VCaP (cell line): ENCODE results near the gene NEURL2.

Experiments
- H3K27ac ChIP-seq: fragments of 450-650 bp; 2 replicates; pipeline ENCODE4 v1.5.1; 2017
- TF ChIP-seq, protein P1 (sequence below): fragments of 450-650 bp; conservative IDR thresholded peaks from 2 replicates; pipeline ENCODE4 v1.5.1; 2017; ENCODE audit warnings: mild to moderate bottlenecking, moderate library complexity

NEURL2 gene

DNA sequence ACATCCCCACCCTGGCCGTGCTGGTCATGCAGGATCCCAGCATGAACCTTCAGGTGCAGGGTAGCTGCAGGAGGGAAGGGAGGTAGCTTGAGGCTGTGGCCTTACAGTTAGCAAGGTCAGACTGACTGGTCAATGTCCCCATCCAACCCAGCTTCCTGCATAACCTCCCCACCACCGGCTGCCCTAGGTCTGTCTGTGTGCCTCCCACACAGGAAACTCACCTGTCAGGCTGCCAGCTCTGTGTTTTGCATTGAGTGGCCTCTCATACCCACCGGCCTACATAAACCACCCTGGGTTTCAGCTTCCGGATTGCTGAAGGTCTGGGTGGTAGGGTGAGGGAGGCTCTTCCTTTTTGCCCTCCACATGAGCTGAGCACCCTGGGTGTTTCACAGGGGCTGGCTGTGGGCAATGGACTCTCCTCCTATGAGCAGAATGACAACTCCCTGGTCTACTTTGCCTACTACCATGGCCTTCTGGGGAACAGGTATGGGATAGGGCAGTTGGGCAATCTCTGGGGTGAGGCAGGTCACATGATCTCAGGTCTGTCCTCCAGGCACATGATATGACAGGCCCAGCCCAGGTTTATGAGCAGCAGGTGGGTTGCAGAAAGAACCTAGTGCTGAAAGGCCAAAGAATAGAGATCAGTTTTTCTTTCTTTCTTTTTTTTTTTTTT is 2.0 kb upstream of the NEURL2 start:
- H3K27ac ChIP-seq: no peak overlapping the region

DNA sequence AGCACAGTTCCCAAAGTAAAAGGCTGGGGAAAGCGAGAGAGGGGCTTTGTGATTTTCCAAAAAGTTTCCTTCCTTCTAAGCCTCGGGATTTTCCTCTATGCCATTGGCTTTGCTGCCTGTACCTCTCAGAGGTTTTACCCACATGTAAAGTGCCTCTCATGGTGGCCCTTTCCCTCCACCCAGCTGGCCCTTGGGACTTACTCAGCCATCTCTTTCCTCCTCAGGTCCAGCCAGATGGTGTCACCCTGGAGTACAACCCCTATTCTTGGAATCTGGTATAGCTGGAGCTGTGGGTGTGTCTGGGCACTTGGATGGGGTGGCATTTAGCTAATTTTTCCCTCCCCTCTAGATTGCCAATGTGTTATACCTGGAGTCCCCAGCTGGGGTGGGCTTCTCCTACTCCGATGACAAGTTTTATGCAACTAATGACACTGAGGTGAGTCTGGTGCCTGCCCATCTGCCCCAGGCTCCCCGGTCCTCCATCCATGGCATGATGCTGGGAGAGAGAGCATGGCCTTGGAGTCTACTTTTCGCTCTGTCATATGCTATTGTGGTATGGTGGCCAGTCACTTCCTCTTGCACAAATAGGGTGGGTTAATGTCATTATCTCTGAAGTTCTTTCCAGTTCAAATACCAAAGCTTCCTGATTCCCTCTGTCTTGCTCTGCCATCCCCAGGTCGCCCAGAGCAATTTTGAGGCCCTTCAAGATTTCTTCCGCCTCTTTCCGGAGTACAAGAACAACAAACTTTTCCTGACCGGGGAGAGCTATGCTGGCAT is 1.2 kb upstream of the NEURL2 start:
- peak overlapping the region; percentile 81; the same call in 1 of the 2 replicates for H3K27ac ChIP-seq
- TF ChIP-seq, protein P1, sequence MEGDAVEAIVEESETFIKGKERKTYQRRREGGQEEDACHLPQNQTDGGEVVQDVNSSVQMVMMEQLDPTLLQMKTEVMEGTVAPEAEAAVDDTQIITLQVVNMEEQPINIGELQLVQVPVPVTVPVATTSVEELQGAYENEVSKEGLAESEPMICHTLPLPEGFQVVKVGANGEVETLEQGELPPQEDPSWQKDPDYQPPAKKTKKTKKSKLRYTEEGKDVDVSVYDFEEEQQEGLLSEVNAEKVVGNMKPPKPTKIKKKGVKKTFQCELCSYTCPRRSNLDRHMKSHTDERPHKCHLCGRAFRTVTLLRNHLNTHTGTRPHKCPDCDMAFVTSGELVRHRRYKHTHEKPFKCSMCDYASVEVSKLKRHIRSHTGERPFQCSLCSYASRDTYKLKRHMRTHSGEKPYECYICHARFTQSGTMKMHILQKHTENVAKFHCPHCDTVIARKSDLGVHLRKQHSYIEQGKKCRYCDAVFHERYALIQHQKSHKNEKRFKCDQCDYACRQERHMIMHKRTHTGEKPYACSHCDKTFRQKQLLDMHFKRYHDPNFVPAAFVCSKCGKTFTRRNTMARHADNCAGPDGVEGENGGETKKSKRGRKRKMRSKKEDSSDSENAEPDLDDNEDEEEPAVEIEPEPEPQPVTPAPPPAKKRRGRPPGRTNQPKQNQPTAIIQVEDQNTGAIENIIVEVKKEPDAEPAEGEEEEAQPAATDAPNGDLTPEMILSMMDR: peak; percentile 18; the same call in 1 of the 2 replicates

More for the DNA sequence above, 2.0 kb upstream of the NEURL2 start:
- TF ChIP-seq, protein P1: no peak

DNA sequence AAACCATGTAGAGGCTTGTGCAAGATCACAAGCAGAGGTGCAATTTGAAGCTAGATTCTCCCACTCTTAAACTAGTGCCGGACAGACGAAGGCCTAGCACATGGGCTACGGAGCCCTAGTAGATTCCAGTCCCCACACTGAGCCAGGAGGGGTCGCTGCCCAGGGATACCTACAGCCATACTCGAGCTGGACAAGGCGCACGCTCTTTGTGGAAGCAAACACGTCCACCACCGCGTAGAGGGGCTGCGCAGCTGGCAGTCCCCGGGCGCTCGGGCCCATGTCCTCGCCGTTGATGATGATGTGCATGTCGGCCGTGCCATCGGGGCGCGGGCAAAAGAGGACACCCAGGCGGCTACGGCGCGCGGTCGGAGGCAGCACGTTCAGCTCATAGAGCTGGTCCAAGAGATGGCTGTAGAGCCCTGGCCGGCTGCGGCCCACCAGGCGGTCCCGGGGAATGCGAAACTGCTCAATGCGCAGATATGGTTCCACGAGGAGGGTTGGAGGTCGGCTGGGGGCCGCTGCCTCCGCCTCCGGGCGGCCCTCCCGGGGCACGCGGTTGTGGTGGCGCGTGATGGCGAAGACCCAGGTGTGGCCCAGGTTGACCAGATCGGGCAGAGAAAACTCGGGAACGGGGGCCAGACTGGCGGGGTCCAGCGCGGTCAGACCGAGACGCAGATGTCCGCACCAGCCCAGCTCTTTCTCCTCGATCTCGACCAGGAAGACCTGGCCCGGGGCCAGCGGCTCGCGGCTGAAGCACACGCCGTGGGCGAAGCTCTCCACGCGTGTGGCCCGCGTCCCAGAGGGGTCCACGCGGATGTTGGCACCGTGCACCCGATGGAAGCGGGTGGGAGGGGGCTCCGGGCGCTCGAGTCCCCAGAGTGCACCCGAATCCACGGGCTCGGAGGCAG is 677 bp downstream of the NEURL2 start:
- TF ChIP-seq, protein P1: no peak
- peak overlapping the region; percentile 81 for H3K27ac ChIP-seq

DNA sequence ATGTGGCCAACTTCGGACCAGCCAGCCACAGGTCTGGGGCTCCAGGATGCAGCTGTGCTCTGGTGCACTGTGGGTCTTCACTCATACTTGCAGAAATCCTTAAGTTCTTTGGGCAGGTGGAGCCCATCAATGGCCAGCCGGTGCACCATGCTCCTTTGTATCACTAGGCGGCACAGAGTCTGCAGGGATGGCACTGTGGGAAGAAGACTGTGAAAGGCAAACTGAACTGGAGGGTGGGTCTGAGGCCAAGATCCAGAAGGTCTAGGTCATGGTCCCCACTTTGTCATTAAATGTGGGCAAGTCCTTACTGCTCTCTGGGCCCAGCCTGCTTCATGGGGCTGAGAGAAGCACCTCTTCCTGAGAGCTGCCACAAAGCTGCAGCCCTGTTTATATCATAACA is 2.3 kb downstream of the NEURL2 start:
- no peak overlapping the region for H3K27ac ChIP-seq
- TF ChIP-seq, protein P1: no peak

DNA sequence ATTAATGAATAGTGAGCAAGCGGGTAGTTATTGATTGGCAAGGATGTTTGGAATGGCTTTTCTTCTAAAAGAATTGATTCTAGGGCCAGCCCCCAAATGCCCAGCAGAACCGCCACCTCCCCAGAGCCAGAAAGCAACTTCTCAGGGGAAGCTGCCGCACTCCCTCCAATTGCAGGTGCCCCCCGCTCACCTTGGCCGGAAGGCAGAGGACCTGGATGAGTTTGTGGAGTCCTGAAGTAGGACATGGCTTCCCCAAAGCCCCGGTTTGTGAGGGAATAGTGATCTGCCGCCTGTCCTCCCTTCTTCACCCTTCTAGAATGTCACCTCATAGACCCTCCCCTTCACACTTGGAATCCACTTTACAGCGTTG is 3.7 kb downstream of the NEURL2 start, which contains the start of gene SPATA25:
Gene SPATA25, minus strand, starts transcription at position 277 of the 370 bp plus-strand sequence. Its CDS starts 32 bp downstream, at position 245.
- TF ChIP-seq, protein P1: no peak
- H3K27ac ChIP-seq: no peak within 1 kb of the TSS

DNA sequence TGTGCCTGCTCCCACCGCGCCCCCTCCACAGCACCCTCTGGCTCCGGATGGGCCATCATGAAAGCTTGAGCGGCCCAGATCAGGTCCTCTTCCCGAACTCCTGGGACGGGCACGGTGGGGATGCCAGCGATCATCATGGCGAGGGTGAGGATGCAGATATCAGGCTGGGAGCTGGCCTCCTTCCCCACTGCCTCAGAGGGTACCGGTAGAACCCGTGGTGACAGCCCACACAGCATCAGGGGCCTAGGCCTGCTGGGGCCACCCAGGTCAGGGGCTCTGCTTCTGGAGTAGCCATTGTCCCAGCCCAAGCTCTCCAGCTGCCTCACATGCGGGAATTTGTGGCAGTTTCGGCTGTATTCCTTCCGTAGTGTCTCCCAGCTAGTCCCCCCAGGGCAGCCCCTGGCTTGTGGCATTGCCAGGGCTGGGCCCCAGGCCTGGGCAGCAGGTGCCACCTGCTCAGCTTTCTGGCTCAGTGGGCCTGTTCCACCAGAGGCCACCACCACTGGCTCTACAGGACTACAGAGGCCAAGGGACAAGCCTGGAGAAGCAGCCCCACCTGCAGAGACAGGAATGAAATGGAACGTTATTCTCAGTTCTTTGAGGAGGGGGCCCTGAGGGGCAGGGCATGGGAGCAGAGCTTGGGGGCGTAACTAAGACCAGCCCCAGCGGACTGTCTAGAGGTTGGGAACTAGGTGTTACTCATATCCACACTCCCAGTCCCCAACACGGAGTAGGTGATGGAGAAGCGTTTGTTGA is 4.2 kb downstream of the NEURL2 start:
- TF ChIP-seq, protein P1: no peak
- H3K27ac ChIP-seq: no peak overlapping the region
